HFF-Myc (cell line): ENCODE measurements around the gene EXOC3L4.
A peak's percentile ranks its signal among the peaks of the same experiment; 100 is the strongest.
"Not testable (repeated sequence)": the region's sequence is repeated elsewhere in the genome, so short reads cannot be mapped to it uniquely, and the experiment has no call there.

Source experiments
- DNase-seq: peaks from one replicate; pipeline ENCODE4 v3.0.0-alpha.2; 2011; ENCODE audit warnings: low read depth; ENCODE audit errors: extremely low read depth
- H3K4me3 ChIP-seq: replicated peaks from 2 replicates; pipeline ENCODE4 v1.5.1; 2011; ENCODE audit warnings: low read depth, mild to moderate bottlenecking, control low read depth, low read length
- TF ChIP-seq, protein P1 (sequence below): IDR thresholded peaks from 2 replicates; pipeline ENCODE4 v1.5.1; 2012; ENCODE audit warnings: mild to moderate bottlenecking, low read depth, low read length, control low read depth; ENCODE audit errors: missing control alignments

The EXOC3L4 gene

DNA sequence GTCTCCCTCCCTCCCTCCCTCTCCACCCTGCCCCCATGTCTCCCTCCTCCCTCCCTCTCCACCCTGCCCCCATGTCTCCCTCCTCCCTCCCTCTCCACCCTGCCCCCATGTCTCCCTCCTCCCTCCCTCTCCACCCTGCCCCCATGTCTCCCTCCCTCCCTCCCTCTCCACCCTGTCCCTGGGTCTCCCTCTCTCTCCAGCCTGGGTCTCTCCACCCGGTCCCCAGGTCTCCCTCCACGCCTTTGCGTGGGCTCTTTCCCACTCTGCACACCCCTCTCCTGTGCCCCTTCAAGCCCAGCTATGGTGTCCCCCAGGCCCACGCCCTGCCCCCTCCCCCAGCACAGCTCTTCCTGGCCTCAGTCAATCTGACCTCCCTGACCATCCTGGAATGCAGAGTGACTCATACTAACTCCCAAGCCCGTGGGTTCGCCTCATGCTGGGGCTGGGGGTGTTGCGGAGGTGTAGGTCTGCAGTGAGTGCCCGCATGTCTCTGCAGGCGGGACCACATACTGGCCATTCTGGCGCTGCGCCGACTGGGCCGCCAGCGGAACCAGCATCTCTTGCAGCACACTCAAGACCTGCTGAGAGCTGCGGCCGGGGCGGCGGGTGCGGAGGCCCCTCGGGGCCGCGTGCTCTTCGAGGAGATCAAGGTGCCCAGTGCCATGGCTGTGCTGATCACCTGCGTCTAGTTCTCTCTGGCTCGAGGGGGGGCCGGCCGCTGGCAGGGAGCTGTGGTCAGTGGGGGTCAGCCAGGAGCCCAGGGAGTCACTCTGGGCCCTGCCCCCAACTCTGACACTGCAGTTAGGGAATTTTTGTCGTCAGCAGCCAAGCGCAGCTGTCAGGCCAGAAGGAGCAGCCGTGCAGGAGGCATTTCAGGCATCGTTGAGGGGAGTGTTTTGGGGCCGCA lies 15.3 kb downstream of the EXOC3L4 start:
- H3K4me3 ChIP-seq, result no peak overlapping the region
- peak; percentile 29 for DNase-seq
- TF ChIP-seq, protein P1, sequence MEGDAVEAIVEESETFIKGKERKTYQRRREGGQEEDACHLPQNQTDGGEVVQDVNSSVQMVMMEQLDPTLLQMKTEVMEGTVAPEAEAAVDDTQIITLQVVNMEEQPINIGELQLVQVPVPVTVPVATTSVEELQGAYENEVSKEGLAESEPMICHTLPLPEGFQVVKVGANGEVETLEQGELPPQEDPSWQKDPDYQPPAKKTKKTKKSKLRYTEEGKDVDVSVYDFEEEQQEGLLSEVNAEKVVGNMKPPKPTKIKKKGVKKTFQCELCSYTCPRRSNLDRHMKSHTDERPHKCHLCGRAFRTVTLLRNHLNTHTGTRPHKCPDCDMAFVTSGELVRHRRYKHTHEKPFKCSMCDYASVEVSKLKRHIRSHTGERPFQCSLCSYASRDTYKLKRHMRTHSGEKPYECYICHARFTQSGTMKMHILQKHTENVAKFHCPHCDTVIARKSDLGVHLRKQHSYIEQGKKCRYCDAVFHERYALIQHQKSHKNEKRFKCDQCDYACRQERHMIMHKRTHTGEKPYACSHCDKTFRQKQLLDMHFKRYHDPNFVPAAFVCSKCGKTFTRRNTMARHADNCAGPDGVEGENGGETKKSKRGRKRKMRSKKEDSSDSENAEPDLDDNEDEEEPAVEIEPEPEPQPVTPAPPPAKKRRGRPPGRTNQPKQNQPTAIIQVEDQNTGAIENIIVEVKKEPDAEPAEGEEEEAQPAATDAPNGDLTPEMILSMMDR, result no peak

DNA sequence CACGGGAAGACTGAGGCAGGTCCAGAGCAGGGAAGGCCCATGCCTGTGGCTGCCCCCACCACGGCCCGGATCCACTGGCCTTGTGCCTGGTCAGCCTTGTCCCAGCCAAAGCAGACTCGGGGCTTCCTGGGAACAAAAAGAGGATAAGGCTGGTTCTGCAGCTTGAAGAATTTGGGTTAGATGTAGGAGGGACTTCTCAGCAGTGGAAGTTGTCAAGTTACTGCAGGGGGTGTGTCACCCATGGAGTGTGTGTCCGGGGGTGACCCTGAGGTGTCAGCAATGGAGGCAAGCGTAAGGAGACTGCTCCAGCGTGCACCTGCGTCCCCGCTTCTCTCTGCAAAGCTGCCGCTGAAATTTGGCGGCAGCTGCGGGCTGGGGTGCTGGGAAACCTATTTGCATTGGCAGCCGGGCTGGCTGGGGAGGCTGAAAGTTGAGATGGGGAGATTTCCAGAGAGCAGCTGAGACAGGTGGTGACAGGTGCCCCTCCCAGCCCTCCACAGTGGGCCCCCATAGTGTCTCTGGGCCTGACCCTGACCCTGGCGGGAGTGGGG lies 16.2 kb downstream of the EXOC3L4 start:
- TF ChIP-seq, protein P1, result no peak
- no peak overlapping the region for H3K4me3 ChIP-seq
- DNase-seq, result no peak

DNA sequence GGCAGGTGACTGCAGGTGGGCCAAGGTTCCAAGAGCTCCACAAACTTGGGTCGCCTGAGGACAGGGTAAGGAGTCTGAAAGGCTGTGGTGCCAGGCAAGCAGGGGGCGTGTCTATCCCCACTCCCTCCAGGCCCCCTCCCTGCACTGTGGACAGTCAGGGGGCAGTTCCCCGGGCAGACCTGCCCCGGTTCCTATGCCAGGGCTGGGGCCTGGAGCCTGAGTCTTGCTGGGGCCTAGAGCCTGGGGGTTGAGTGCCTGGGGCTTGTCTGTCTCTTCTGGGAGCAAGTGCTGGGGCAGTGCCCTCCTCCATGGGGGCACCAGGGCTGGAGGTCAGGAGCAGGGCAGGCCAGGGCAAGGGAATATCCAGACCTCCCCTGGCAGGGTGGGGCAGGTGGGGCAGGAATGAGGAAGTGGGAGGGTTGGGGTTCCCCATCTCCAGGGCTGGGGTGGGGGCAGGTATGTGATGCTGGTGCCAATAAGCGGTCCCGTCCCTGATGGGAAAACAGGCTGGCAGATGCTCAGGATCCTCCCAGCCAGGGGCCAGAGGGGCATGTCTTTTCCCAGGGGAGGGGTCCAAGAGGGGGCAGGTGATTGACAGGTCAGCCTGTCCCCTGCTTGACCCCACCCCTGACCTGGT lies 16.8 kb downstream of the EXOC3L4 start:
- no peak overlapping the region for H3K4me3 ChIP-seq
- no peak for DNase-seq
- TF ChIP-seq, protein P1, result no peak

DNA sequence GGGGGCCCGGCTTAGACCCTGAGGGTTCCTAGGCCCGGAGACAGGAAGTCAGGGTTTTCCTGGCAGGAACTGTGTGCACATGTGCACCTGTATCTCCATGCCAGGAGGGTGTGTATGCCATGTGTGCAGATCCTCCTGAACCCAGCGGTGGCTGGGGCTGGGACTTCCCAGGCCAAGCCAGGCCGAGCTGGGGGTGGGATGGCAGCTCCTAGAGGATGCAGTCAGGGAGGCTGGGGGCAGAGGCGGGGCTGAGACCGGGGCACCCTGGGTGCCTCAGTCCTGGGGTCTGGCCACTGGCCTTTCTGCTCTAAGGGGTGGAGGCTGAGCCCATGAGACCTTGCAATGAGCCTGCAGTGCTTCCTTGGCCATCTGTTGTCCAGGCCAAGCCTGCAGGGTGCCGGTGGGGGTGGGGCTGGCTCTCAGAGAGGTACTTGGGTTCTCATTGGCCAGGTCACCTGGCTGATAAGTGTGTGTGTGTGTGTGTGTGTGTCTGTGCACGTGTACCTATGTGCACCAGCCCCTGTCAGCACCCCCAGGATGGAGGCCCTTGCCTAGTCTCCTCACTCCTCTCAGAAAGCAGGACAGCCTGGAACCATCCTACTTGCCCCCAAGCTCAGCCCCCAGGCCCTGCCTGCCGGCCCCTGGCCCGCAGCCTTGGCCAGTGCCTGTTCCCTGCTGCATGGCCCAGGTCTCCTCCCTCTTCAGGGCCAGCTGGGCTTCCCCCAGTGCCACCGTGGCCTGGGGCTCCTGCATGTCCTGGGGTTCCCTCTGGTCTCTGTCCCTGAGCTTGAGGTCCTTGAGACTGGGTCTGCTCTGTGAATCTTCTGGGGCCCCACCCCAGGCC lies 18.1 kb downstream of the EXOC3L4 start:
- H3K4me3 ChIP-seq, result no peak overlapping the region
- DNase-seq, result no peak
- TF ChIP-seq, protein P1, result no peak

DNA sequence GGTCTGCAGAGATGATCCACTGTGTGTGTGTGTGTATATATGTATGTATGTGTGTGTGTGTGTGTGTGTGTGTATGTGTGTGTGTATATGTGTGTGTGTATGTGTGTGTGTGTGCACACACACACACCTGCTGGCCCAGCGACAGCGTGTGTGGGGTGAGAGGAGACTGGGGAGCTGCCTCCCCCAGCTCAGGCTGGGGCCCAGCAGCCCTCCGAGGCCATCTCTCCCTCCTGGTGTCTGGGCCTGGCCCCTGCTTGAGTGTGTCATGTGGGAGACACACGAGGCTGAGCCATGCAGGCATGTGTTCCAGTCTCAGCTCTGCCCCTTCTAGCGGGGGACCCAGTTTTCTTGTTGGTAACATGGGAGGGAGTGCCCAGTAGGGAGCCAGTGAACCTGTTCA lies 18.8 kb downstream of the EXOC3L4 start:
- no peak for DNase-seq
- TF ChIP-seq, protein P1, result no peak
- no peak overlapping the region for H3K4me3 ChIP-seq

DNA sequence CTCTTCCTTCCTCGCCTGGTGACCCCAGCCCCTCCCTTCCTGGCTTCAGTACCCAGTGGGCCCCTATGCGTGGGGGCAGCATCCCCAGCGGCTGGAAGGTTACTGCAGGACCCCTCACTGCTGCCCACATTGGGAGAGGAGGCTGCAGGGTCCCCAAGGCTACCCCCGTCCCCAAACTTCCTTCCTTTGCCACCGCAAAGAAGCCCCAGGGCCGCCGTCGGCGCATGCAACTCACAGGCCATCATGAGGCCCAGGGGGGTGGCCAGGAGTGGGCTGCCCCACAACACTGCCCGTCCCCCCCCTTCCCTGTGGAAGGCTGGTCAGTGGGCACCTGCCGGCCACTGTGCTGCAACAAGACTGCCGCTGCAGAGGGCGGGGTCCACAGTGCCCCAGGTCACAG lies 19.2 kb downstream of the EXOC3L4 start:
- no peak overlapping the region for H3K4me3 ChIP-seq
- TF ChIP-seq, protein P1, result no peak
- no peak for DNase-seq

DNA sequence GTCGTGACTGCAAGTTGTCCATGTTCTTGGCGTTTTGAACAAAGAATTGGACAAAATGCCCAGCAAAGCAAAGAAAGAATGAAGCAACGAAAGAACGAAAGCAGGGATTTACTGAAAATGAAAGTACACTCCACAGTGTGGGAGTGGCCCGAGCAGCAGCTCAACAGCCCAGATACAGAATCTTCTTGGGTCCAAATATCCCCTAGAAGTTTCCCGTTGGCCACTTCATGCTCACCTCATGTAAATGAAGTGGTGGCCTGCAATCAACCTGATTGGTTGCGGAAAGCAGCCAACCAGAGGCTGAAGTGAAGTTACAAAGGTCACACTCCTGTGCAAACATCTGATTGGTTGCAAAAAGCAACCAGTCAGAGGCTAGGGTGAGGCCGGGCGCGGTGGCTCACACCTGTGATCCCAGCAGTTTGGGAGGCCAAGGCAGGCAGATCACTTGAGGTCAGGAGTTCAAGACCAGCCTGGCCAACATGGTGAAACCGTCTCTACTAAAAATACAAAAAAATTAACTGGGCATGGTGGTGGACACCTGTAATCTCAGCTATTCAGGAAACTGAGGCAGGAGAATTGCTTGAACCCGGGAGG lies 20.7 kb downstream of the EXOC3L4 start:
- DNase-seq, H3K4me3 ChIP-seq: not testable (repeated sequence)
